Suprapubic skin (tissue), 4 donors: Measurements from ENCODE around the gene DDX27. TPM values are rescaled to one million over a fixed set of nuclear protein-coding genes. Genes with fewer than 3 reads are reported as not detected.

Experiments
- DNase-seq, 2 donors: peaks; one replicate each; pipeline ENCODE4 v3.0.0-alpha.2; 2019; ENCODE audit warnings: low spot score in 2 of 2
- H3K27ac ChIP-seq: fragments of 200-600 bp; sonication (generic); one replicate; pipeline ENCODE4 v1.5.1; 2019
- H3K27me3 ChIP-seq: fragments of 200-600 bp; sonication (generic); one replicate; pipeline ENCODE4 v1.5.1; 2019
- H3K36me3 ChIP-seq: fragments of 200-600 bp; sonication (generic); one replicate; pipeline ENCODE4 v1.5.1; 2019
- H3K4me1 ChIP-seq: fragments of 200-600 bp; sonication (generic); one replicate; pipeline ENCODE4 v1.5.1; 2019
- H3K4me3 ChIP-seq: fragments of 200-600 bp; sonication (generic); one replicate; pipeline ENCODE4 v1.5.1; 2019; ENCODE audit warnings: mild to moderate bottlenecking
- H3K9me3 ChIP-seq: fragments of 200-600 bp; sonication (generic); one replicate; pipeline ENCODE4 v1.5.1; 2019
- EP300 ChIP-seq: sonication (generic); formaldehyde crosslinking; IDR thresholded peaks from one replicate; pipeline ENCODE4 v1.6.1; 2017; ENCODE audit warnings: antibody characterized with exemption
- POLR2A ChIP-seq, 2 donors: fragments of 450-650 bp; IDR thresholded peaks; one replicate each; pipeline ENCODE4 v1.6.1; 2017; ENCODE audit warnings: antibody characterized with exemption in 2 of 2, mild to moderate bottlenecking in 2 of 2, moderate library complexity in 2 of 2
- POLR2AphosphoS5 ChIP-seq, 3 donors: sonication (generic); formaldehyde crosslinking; IDR thresholded peaks; one replicate each; pipeline ENCODE4 v1.6.1; 2017; ENCODE audit warnings: antibody characterized with exemption in 3 of 3
- WGBS: methylation state at CpG from one replicate; pipeline ENCODE4 v1.1.5; 2018; 5-methylcytosine and 5-hydroxymethylcytosine counted together
- total RNA-seq, 4 donors: library from RNA; depleted of rRNA; stranded (reverse); fragments of >200 nt; gene quantifications; one replicate each; pipeline ENCODE4 v1.1.0, GENCODE V29; 2016
- TF ChIP-seq, protein P1 (sequence below), 2 donors: fragments of 200-600 bp in 1 of 2; fragments of 450-650 bp in 1 of 2; sonication (generic) in 1 of 2; IDR thresholded peaks; one replicate each; pipeline ENCODE4 v1.5.1; 2016 to 2019; ENCODE audit warnings: antibody characterized with exemption in 2 of 2, mild to moderate bottlenecking in 1 of 2, moderate library complexity in 1 of 2

The DDX27 gene
- total RNA-seq, 4 donors from 2014 or later, result 29.3 to 49.5 (median 38.0) TPM

DNA sequence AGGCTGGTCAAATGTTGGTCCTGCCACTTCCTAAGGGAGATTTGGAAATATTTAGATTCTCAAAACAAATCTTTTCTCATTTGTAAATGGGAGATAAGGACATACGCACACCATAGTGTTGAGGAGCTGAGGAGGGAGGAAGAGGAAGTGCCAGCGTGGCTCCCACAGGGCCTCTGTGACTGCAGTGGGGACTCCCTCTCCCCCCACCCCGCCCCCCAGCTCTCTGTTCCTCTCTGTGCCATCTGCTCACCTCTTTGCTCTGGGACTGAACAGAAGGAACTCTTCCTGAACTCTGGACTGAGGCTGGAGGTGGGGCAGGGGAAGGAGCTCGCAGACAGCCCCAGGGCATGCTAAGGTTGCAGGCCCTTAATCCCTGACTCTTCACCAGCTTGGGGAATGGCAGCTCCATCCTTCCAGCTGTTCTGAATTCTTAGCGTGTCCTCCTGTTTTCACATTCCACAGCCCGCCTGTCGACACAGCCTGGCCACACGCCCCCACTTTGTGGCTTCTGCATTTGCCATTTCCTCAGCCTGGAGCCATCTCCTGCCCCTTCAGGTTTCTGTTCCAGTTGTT lies 11.4 kb downstream of the DDX27 start:
- WGBS, result 65% methylated on average over 8 of the region's 8 CpGs
- Histone ChIP-seq H3K4me1 (no peaks in the 10 kb centered on the region), H3K4me3 (no peak overlapping the region), H3K36me3 (peaks cover 93% of the 10 kb centered on the region), H3K27me3 (no peaks in the 10 kb centered on the region), H3K27ac (no peak overlapping the region), H3K9me3 (no peaks in the 10 kb centered on the region)
- DNase-seq, result no peak
- TF ChIP-seq, protein P1, sequence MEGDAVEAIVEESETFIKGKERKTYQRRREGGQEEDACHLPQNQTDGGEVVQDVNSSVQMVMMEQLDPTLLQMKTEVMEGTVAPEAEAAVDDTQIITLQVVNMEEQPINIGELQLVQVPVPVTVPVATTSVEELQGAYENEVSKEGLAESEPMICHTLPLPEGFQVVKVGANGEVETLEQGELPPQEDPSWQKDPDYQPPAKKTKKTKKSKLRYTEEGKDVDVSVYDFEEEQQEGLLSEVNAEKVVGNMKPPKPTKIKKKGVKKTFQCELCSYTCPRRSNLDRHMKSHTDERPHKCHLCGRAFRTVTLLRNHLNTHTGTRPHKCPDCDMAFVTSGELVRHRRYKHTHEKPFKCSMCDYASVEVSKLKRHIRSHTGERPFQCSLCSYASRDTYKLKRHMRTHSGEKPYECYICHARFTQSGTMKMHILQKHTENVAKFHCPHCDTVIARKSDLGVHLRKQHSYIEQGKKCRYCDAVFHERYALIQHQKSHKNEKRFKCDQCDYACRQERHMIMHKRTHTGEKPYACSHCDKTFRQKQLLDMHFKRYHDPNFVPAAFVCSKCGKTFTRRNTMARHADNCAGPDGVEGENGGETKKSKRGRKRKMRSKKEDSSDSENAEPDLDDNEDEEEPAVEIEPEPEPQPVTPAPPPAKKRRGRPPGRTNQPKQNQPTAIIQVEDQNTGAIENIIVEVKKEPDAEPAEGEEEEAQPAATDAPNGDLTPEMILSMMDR (IDR thresholded peaks at IDR 0.05), result no peak
- TF ChIP-seq EP300 (no peak), POLR2AphosphoS5 (IDR thresholded peaks at IDR 0.05) (no peak), POLR2A (IDR thresholded peaks at IDR 0.05) (no peak)

DNA sequence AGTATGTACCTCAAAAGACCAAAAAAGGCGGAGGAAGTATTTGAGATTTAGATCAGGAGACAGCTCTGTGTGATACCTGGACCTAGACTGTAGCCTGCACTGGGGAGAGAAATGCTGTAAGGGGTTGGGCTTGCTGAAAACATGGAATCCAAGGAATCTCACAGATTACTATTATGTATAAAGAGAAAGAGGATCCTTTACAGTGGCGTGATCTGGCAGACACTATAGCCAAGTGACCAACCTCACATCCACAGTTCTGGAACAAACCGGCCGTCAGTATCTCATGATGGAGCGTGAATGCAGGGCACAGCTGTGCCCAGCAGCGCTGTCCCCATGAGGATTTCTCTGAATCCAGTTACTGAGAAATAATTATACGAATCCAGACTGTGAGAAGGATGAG lies 12.3 kb downstream of the DDX27 start:
- H3K4me3 ChIP-seq, result no peak overlapping the region
- H3K36me3 ChIP-seq, result peaks cover 92% of the 10 kb centered on the region
- H3K4me1 ChIP-seq, result no peaks in the 10 kb centered on the region
- TF ChIP-seq POLR2A (IDR thresholded peaks at IDR 0.05) (no peak), POLR2AphosphoS5 (IDR thresholded peaks at IDR 0.05) (no peak), EP300 (no peak)
- TF ChIP-seq, protein P1 (IDR thresholded peaks at IDR 0.05), result no peak
- DNase-seq, result no peak
- 97% methylated on average over 7 of the region's 7 CpGs for WGBS
- H3K9me3 ChIP-seq, result no peaks in the 10 kb centered on the region
- H3K27ac ChIP-seq, result no peak overlapping the region
- H3K27me3 ChIP-seq, result no peaks in the 10 kb centered on the region

DNA sequence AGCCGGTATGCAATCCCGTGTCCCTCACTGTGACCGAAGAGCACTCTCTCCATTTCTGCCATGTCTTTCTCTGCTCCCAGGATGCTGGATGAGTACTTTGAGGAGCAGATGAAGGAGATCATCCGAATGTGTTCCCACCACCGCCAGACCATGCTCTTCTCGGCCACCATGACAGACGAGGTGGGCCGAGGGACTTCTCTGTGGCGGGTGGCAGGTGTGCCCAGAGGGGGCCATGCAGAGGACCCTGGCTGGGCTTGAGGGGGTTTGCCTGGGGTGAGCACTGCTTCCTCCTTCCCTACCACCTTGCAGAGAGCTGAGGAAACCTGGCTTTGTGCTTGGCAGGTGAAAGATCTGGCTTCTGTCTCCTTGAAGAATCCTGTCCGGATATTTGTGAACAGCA lies 14.0 kb downstream of the DDX27 start:
- TF ChIP-seq POLR2AphosphoS5 (IDR thresholded peaks at IDR 0.05), result no peak
- no peak for TF ChIP-seq POLR2A (IDR thresholded peaks at IDR 0.05)
- TF ChIP-seq, protein P1 (IDR thresholded peaks at IDR 0.05), result no peak
- no peak for TF ChIP-seq EP300
- H3K27ac ChIP-seq, result no peak overlapping the region
- H3K27me3 ChIP-seq, result no peaks in the 10 kb centered on the region
- WGBS, result 79% methylated on average over 9 of the region's 10 CpGs
- peaks cover 94% of the 10 kb centered on the region for H3K36me3 ChIP-seq
- no peaks in the 10 kb centered on the region for H3K4me1 ChIP-seq
- H3K4me3 ChIP-seq, result no peak overlapping the region
- no peak for DNase-seq
- H3K9me3 ChIP-seq, result no peaks in the 10 kb centered on the region

DNA sequence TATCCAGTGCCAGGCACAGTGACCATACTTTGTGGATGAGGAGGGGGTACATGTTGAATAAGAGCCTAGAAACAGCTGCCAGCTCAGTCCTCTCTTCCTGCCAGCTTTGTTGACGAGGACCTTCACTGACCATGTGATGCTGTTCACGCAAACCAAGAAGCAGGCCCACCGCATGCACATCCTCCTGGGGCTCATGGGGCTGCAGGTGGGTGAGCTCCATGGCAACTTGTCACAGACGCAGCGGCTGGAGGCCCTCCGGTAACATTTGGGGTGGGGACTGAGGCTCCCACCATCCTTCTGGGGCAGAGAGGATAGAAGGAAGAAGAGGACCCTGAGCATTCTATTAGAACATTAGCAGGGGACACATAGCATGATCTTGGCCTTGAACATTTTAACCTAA lies 15.6 kb downstream of the DDX27 start:
- no peak overlapping the region for H3K27ac ChIP-seq
- DNase-seq, result no peak
- H3K36me3 ChIP-seq, result peaks cover 96% of the 10 kb centered on the region
- H3K27me3 ChIP-seq, result no peaks in the 10 kb centered on the region
- 89% methylated on average over 6 of the region's 6 CpGs for WGBS
- H3K4me3 ChIP-seq, result no peak overlapping the region
- no peaks in the 10 kb centered on the region for H3K4me1 ChIP-seq
- no peaks in the 10 kb centered on the region for H3K9me3 ChIP-seq
- TF ChIP-seq POLR2AphosphoS5 (IDR thresholded peaks at IDR 0.05) (no peak), POLR2A (IDR thresholded peaks at IDR 0.05) (no peak), EP300 (no peak)
- TF ChIP-seq, protein P1 (IDR thresholded peaks at IDR 0.05), result no peak

DNA sequence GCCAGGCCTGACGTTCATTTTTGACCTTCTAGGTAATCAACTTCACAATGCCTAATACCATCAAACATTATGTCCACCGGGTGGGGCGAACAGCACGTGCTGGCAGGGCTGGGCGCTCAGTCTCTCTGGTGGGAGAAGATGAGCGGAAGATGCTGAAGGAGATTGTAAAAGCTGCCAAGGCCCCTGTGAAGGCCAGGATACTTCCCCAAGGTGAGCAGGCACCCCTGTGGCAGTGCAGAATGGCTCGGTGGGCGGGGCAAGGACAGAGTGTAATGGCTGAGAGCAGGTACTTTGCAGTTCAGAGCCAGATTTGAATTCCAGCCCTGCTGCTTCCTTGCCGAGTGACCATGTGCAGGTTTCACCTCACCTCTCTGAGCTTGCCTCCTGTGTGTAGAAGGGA lies 17.1 kb downstream of the DDX27 start:
- Histone ChIP-seq H3K9me3 (no peaks in the 10 kb centered on the region), H3K4me3 (no peak overlapping the region), H3K27ac (no peak overlapping the region), H3K4me1 (no peaks in the 10 kb centered on the region), H3K27me3 (no peaks in the 10 kb centered on the region), H3K36me3 (peaks cover 94% of the 10 kb centered on the region)
- TF ChIP-seq EP300, result no peak
- no peak for TF ChIP-seq POLR2AphosphoS5 (IDR thresholded peaks at IDR 0.05)
- TF ChIP-seq POLR2A (IDR thresholded peaks at IDR 0.05), result no peak
- TF ChIP-seq, protein P1 (IDR thresholded peaks at IDR 0.05), result no peak
- 94% methylated on average over 9 of the region's 9 CpGs for WGBS
- DNase-seq, result no peak
